HL-60 (cell line): Measurements from ENCODE around the gene HARBI1.

ENCODE experiments used
- GABPA ChIP-seq: IDR thresholded peaks from 2 replicates; pipeline ENCODE4 v1.6.1; 2012; ENCODE audit warnings: low read depth
- TF ChIP-seq, protein P1 (sequence below): IDR thresholded peaks from one replicate; pipeline ENCODE4 v1.5.1; 2011; ENCODE audit warnings: low read length, control low read depth, inconsistent platforms; ENCODE audit not compliant: insufficient read depth

GRCh38 chr11:46659908-46660307 lies 42.9 kb upstream of the HARBI1 start:
- TF ChIP-seq, protein P1, sequence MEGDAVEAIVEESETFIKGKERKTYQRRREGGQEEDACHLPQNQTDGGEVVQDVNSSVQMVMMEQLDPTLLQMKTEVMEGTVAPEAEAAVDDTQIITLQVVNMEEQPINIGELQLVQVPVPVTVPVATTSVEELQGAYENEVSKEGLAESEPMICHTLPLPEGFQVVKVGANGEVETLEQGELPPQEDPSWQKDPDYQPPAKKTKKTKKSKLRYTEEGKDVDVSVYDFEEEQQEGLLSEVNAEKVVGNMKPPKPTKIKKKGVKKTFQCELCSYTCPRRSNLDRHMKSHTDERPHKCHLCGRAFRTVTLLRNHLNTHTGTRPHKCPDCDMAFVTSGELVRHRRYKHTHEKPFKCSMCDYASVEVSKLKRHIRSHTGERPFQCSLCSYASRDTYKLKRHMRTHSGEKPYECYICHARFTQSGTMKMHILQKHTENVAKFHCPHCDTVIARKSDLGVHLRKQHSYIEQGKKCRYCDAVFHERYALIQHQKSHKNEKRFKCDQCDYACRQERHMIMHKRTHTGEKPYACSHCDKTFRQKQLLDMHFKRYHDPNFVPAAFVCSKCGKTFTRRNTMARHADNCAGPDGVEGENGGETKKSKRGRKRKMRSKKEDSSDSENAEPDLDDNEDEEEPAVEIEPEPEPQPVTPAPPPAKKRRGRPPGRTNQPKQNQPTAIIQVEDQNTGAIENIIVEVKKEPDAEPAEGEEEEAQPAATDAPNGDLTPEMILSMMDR: no peak
- no peak for TF ChIP-seq GABPA
